GM12878 (cell line): Measurements from ENCODE around the gene RASAL3. TPM values are rescaled to one million over a fixed set of nuclear protein-coding genes. Genes with fewer than 3 reads are reported as not detected.

Source experiments
- ATAC-seq: fragments of 200-7000 bp; cut with Tn5 transposase; 3 replicates; pipeline ENCODE4 v1.9.1; 2020; ENCODE audit warnings: mild to moderate bottlenecking, moderate library complexity
- BruUV-seq: library from RNA; stranded (reverse); fragments of 400-500 nt; replicated peaks from 2 replicates; lab custom pipeline; 2021; lab: Mats Ljungman, UMichigan
- CTCF ChIA-PET: fragments of 300-600 bp; sonication (Branson Sonifier 250); formaldehyde crosslinking; extraction: SDS; loops from one replicate; lab custom pipeline; 2021; ENCODE audit warnings: inconsistent platforms; lab: Yijun Ruan, JAX
- POLR2A ChIA-PET: fragments of 350-600 bp; formaldehyde crosslinking; extraction: SDS; loops from one replicate; lab custom pipeline; 2021; ENCODE audit warnings: inconsistent platforms; lab: Charles Lee
- RAD21 ChIA-PET: fragments of 300-600 bp; sonication (Branson Sonifier 250); formaldehyde crosslinking; loops from one replicate; lab custom pipeline; 2023; ENCODE audit warnings: antibody characterized with exemption; ENCODE audit not compliant: unreplicated experiment; lab: Charles Lee
- SMC1A ChIA-PET: fragments of 300-600 bp; sonication (Branson Sonifier 250); formaldehyde crosslinking; loops from one replicate; lab custom pipeline; 2023; ENCODE audit not compliant: unreplicated experiment, uncharacterized antibody; lab: Charles Lee
- DNase-seq: peaks from one replicate; pipeline ENCODE4 v3.0.0-alpha.2; 2011; ENCODE audit warnings: low read depth, low spot score
- FAIRE-seq: peaks from 3 replicates; lab custom pipeline; 2011; peaks lifted over from hg19 to GRCh38; lab: Jason Lieb, UNC
- H2AFZ ChIP-seq: 2 replicates; pipeline ENCODE4 v1.6.0; 2011; ENCODE audit warnings: low read depth, low read length, control low read depth; ENCODE audit not compliant: control insufficient read depth
- H3K27ac ChIP-seq: 2 replicates; pipeline ENCODE4 v1.5.1; 2011; ENCODE audit warnings: control low read depth; ENCODE audit not compliant: control insufficient read depth, insufficient read depth
- H3K27me3 ChIP-seq, 2 experiments: replicated peaks in 1 of 2; 2 replicates each; pipeline versions ENCODE4 v1.6.0 to v1.6.1; 2011; ENCODE audit warnings: low read length in 1 of 2; ENCODE audit not compliant: control insufficient read depth in 2 of 2, insufficient read depth in 2 of 2
- H3K36me3 ChIP-seq, 2 experiments: 2 replicates each; pipeline ENCODE4 v1.5.1; 2011; ENCODE audit warnings: low read length in 1 of 2; ENCODE audit not compliant: control insufficient read depth in 2 of 2, insufficient read depth in 2 of 2
- H3K4me1 ChIP-seq: 2 replicates; pipeline ENCODE4 v1.6.1; 2011; ENCODE audit warnings: mild to moderate bottlenecking, low read length, moderate library complexity, mixed read lengths; ENCODE audit not compliant: control insufficient read depth, insufficient read depth
- H3K4me2 ChIP-seq: 2 replicates; pipeline ENCODE4 v1.6.0; 2011; ENCODE audit warnings: control low read depth; ENCODE audit not compliant: control insufficient read depth, insufficient read depth
- H3K4me3 ChIP-seq: fragments of 200-600 bp; sonication (generic); 2 replicates; pipeline ENCODE4 v1.5.1; 2016
- H3K79me2 ChIP-seq: 2 replicates; pipeline ENCODE4 v1.6.0; 2011; ENCODE audit warnings: low read length; ENCODE audit not compliant: control insufficient read depth, insufficient read depth
- H3K9ac ChIP-seq: 2 replicates; pipeline ENCODE4 v1.8.0; 2011; ENCODE audit warnings: low read length, control low read depth, mixed read lengths; ENCODE audit not compliant: control insufficient read depth, insufficient read depth
- H3K9me3 ChIP-seq: replicated peaks from 3 replicates; pipeline ENCODE4 v1.5.1; 2011; ENCODE audit warnings: mild to moderate bottlenecking, low read length; ENCODE audit not compliant: control insufficient read depth, insufficient read depth
- H4K20me1 ChIP-seq: 2 replicates; pipeline ENCODE4 v1.6.0; 2011; ENCODE audit not compliant: control insufficient read depth, insufficient read depth
- BRCA1 ChIP-seq: IDR thresholded peaks from 2 replicates; pipeline ENCODE4 v1.6.1; 2011; ENCODE audit warnings: low read depth, low read length, improper control_type of control experiment
- CBFB ChIP-seq: IDR thresholded peaks from 2 replicates; pipeline ENCODE4 v1.6.1; 2016; ENCODE audit warnings: antibody characterized with exemption, low read depth
- CBX3 ChIP-seq: fragments of 200-600 bp; sonication (generic); IDR thresholded peaks from 2 replicates; pipeline ENCODE4 v1.6.1; 2016; ENCODE audit warnings: low read depth, borderline replicate concordance
- DPF2 ChIP-seq: fragments of 450-650 bp; IDR thresholded peaks from 2 replicates; pipeline ENCODE4 v1.6.1; 2017; ENCODE audit warnings: mild to moderate bottlenecking
- ESRRA ChIP-seq: IDR thresholded peaks from 2 replicates; pipeline ENCODE4 v1.6.1; 2012; ENCODE audit warnings: mild to moderate bottlenecking, low read length, improper control_type of control experiment
- EZH2 ChIP-seq: IDR thresholded peaks from 2 replicates; pipeline ENCODE4 v1.6.1; 2012; ENCODE audit warnings: low read depth, mild to moderate bottlenecking, control low read depth, inconsistent platforms, low read length, borderline replicate concordance; ENCODE audit not compliant: control insufficient read depth
- MEF2A ChIP-seq: IDR thresholded peaks from 2 replicates; pipeline ENCODE4 v1.6.1; 2011; ENCODE audit warnings: low read depth, mild to moderate bottlenecking, low read length, moderate library complexity; ENCODE audit not compliant: insufficient read depth
- NR2C2 ChIP-seq: IDR thresholded peaks from 2 replicates; pipeline ENCODE4 v1.6.1; 2011; ENCODE audit warnings: borderline replicate concordance, low read depth; ENCODE audit not compliant: control insufficient read depth, insufficient read length
- PAX5 ChIP-seq: IDR thresholded peaks from 2 replicates; pipeline ENCODE4 v1.6.1; 2011; ENCODE audit warnings: low read depth, low read length, borderline replicate concordance
- POLR2A ChIP-seq: IDR thresholded peaks from 2 replicates; pipeline ENCODE4 v1.6.1; 2011; ENCODE audit warnings: low read depth, mild to moderate bottlenecking, low read length
- RFX5 ChIP-seq: IDR thresholded peaks from 2 replicates; pipeline ENCODE4 v1.6.1; 2011; ENCODE audit warnings: low read depth, low read length, improper control_type of control experiment
- SREBF1 ChIP-seq: IDR thresholded peaks from 2 replicates; pipeline ENCODE4 v1.6.1; 2012; ENCODE audit warnings: mild to moderate bottlenecking, low read length
- TBL1XR1 ChIP-seq: IDR thresholded peaks from 2 replicates; pipeline ENCODE4 v1.6.1; 2012; ENCODE audit warnings: low read depth, low read length, improper control_type of control experiment
- ZZZ3 ChIP-seq: IDR thresholded peaks from 2 replicates; pipeline ENCODE4 v1.6.1; 2011; ENCODE audit warnings: low read depth; ENCODE audit not compliant: control insufficient read depth, insufficient read length
- WGBS: methylation state at CpG from one replicate; pipeline ENCODE4 v1.1.6; 2016; ENCODE audit warnings: low lambda C conversion rate; ENCODE audit not compliant: insufficient replicate concordance, insufficient coverage; ENCODE audit errors: missing lambda C conversion rate; 5-methylcytosine and 5-hydroxymethylcytosine counted together
- in situ Hi-C: fragments of 300-500 bp; cut with MboI; formaldehyde crosslinking; loops from 9 replicates; pipeline ENCODE4 v1.14.3; 2018; ENCODE audit warnings: mixed read lengths
- intact Hi-C: fragments of 100-400 bp; cut with micrococcal nuclease; formaldehyde crosslinking; loops from one replicate; pipeline ENCODE4 v1.14.2; 2022; ENCODE audit not compliant: unreplicated experiment
- polyA plus RNA-seq, 11 experiments: library from polyadenylated mRNA; depleted of rRNA in 4 of 11; unstranded in 6 of 11; stranded (reverse) in 5 of 11; fragments of >200 nt; fragmentation: Nextera tagmentation in 4 of 11; fragmentation: Illumina TruSeq in 1 of 11; extraction: Ambion mirVana in 4 of 11; extraction: Trizol in 1 of 11; gene quantifications; 1 replicate in 1 of 11; 2 replicates in 10 of 11; pipeline versions ENCODE4 v1.2.1 to v1.2.3, GENCODE V29; 2011 to 2016; ENCODE audit warnings: inconsistent platforms in 2 of 11, missing spikeins in 2 of 11, low read depth in 1 of 11
- total RNA-seq, 4 experiments: library from RNA; depleted of rRNA in 3 of 4; stranded (reverse); fragments of >200 nt in 3 of 4; fragmentation: Illumina TruSeq in 1 of 4; extraction: Trizol in 1 of 4; gene quantifications; 2 replicates each; pipeline versions ENCODE4 v1.2.1 to v1.2.3, GENCODE V29; 2013 to 2021
- TF ChIP-seq, protein P1 (sequence below): IDR thresholded peaks from 2 replicates; pipeline ENCODE4 v1.6.1; 2011; ENCODE audit warnings: mild to moderate bottlenecking, low read depth, low read length, moderate library complexity; ENCODE audit not compliant: insufficient replicate concordance
- TF ChIP-seq, protein P2 (sequence below): fragments of 450-650 bp; conservative IDR thresholded peaks from 2 replicates; pipeline ENCODE4 v1.6.1; 2017; ENCODE audit warnings: mild to moderate bottlenecking, moderate library complexity
- TF ChIP-seq, protein P3 (sequence below), 3 experiments: IDR thresholded peaks in 2 of 3; conservative IDR thresholded peaks in 1 of 3; 2 replicates each; pipeline ENCODE4 v1.5.1; 2011; ENCODE audit warnings: low read depth in 3 of 3, low read length in 3 of 3, mild to moderate bottlenecking in 3 of 3, control low read depth in 2 of 3, moderate library complexity in 2 of 3, inconsistent platforms in 1 of 3, mixed read lengths in 1 of 3; ENCODE audit not compliant: control insufficient read depth in 2 of 3, insufficient read depth in 1 of 3; ENCODE audit errors: extremely low read depth in 1 of 3

RASAL3 gene
- total and polyA plus RNA-seq, 10 of the 15 experiments (the other 5 are each of a cell fraction or from before 2014, with no cell fraction given) = 1.7 to 81.3 (median 23.2) TPM

DNA sequence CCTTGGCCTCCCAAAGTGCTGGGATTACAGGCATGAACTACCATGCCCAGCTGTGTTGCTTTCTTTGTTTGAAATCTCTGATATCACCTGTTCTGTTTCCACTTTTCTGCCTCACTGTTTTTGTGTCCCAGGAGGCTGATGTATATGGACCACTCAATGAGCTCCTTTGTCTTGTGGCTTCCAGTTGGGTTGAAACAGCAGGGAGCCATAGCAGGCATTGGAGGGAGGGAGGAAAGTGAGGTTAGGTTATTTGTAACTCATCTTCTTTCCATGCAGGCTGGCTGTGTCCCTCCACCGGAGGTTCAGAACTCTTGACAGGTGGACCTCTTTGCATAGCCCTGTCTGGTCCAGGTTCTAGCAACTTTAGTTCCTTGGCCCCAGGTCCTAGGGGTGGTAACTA lies 37.9 kb upstream of the RASAL3 start:
- RAD21 ChIA-PET = interaction anchor here (0.6 kb wide), 1 partner anchor 185 kb away, joined by 3 read pairs; no protein-coding TSS in a partner anchor
- TF ChIP-seq PAX5 (no peak), SREBF1 (no peak), DPF2 (no peak), RFX5 (no peak), TBL1XR1 (no peak), POLR2A (no peak), EZH2 (no peak), CBFB (no peak), ZZZ3 (no peak), BRCA1 (no peak), CBX3 (no peak), NR2C2 (no peak), MEF2A (no peak), ESRRA (no peak)
- TF ChIP-seq, protein P1, sequence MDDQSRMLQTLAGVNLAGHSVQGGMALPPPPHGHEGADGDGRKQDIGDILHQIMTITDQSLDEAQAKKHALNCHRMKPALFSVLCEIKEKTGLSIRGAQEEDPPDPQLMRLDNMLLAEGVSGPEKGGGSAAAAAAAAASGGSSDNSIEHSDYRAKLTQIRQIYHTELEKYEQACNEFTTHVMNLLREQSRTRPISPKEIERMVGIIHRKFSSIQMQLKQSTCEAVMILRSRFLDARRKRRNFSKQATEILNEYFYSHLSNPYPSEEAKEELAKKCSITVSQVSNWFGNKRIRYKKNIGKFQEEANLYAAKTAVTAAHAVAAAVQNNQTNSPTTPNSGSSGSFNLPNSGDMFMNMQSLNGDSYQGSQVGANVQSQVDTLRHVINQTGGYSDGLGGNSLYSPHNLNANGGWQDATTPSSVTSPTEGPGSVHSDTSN = no peak
- TF ChIP-seq, protein P2, sequence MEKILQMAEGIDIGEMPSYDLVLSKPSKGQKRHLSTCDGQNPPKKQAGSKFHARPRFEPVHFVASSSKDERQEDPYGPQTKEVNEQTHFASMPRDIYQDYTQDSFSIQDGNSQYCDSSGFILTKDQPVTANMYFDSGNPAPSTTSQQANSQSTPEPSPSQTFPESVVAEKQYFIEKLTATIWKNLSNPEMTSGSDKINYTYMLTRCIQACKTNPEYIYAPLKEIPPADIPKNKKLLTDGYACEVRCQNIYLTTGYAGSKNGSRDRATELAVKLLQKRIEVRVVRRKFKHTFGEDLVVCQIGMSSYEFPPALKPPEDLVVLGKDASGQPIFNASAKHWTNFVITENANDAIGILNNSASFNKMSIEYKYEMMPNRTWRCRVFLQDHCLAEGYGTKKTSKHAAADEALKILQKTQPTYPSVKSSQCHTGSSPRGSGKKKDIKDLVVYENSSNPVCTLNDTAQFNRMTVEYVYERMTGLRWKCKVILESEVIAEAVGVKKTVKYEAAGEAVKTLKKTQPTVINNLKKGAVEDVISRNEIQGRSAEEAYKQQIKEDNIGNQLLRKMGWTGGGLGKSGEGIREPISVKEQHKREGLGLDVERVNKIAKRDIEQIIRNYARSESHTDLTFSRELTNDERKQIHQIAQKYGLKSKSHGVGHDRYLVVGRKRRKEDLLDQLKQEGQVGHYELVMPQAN = no peak
- TF ChIP-seq, protein P3, sequence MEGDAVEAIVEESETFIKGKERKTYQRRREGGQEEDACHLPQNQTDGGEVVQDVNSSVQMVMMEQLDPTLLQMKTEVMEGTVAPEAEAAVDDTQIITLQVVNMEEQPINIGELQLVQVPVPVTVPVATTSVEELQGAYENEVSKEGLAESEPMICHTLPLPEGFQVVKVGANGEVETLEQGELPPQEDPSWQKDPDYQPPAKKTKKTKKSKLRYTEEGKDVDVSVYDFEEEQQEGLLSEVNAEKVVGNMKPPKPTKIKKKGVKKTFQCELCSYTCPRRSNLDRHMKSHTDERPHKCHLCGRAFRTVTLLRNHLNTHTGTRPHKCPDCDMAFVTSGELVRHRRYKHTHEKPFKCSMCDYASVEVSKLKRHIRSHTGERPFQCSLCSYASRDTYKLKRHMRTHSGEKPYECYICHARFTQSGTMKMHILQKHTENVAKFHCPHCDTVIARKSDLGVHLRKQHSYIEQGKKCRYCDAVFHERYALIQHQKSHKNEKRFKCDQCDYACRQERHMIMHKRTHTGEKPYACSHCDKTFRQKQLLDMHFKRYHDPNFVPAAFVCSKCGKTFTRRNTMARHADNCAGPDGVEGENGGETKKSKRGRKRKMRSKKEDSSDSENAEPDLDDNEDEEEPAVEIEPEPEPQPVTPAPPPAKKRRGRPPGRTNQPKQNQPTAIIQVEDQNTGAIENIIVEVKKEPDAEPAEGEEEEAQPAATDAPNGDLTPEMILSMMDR (IDR thresholded peaks at IDR 0.05 in 2 of 3, conservative IDR thresholded peaks at IDR 0.05 in 1 of 3; ENCODE audit: control insufficient read depth in 2 of 3, extremely low read depth in 1 of 3, insufficient read depth in 1 of 3, low read depth in 3 of 3, low read length in 3 of 3) = no peak
- 50% methylated on average over 1 of the region's 1 CpG for WGBS

More for the DNA sequence above, 37.9 kb upstream of the RASAL3 start:
- H3K36me3 ChIP-seq = no peaks in the 10 kb centered on the region
- H4K20me1 ChIP-seq = no peaks in the 10 kb centered on the region
- no peaks in the 10 kb centered on the region for H3K4me1 ChIP-seq
- ChIA-PET SMC1A (no interaction called here), POLR2A (no interaction called here), CTCF (no interaction called here)
- H3K9ac ChIP-seq = no peak overlapping the region
- intact Hi-C loops (no loop called here), in situ Hi-C loops (no loop called here)
- no peak overlapping the region for H2AFZ ChIP-seq
- no peaks in the 10 kb centered on the region for H3K79me2 ChIP-seq
- H3K4me2 ChIP-seq = no peak overlapping the region
- no peak for ATAC-seq
- no peak for DNase-seq
- no peak overlapping the region for H3K27ac ChIP-seq
- BruUV-seq = no TSS peak
- no peaks in the 10 kb centered on the region for H3K9me3 ChIP-seq
- no peak overlapping the region for H3K4me3 ChIP-seq
- FAIRE-seq = no peak
- H3K27me3 ChIP-seq = no peaks in the 10 kb centered on the region
